Caki2 (cell line): Measurements from ENCODE around the gene SYT1. TPM values are rescaled to one million over a fixed set of nuclear protein-coding genes. Genes with fewer than 3 reads are reported as not detected.

Experiments
- DNase-seq: peaks from one replicate; pipeline ENCODE4 v3.0.0-alpha.2; 2015; ENCODE audit warnings: low read depth
- in situ Hi-C: cut with HindIII; loops from 2 replicates; pipeline ENCODE4 v1.10.0; 2016; ENCODE audit warnings: low sequenced_read_pairs, low pct_unique_long_range_greater_than_20kb, mixed read lengths
- total RNA-seq: library from RNA; depleted of rRNA; stranded (reverse); fragments of >200 nt; shearing (Covaris generic); gene quantifications from 2 replicates; pipeline ENCODE4 v1.2.3, GENCODE V29; 2014; ENCODE audit warnings: low replicate concordance

The SYT1 gene
- total RNA-seq, 1 experiment from 2014 or later = 0.74 TPM

DNA sequence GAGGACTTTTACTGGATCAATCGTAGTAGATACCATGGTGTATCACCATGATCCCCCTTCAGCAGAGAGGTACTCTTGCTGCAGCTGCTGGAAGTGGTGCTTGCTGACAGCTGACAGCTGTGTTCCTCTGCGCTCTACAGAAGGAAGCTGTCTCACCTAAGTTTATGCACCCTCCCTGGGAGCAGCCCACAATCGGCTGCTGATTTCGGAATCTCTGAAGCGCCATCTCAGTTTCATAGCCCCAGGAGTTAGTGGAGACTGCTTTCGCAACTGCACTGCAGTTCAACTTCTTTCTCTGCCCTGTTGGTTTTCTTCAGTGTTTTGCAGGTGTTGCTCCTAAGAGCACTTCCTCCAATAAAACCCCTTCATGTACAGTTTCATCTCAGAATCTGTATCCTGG lies 588.3 kb downstream of the SYT1 start:
- in situ Hi-C loops = no loop called here
- peak; percentile 23 for DNase-seq

- in situ Hi-C loops = no loop called here
- DNase-seq = no peak
Measured at GRCh38 chr12:79453820-79454219, 589.2 kb downstream of the SYT1 start.

DNA sequence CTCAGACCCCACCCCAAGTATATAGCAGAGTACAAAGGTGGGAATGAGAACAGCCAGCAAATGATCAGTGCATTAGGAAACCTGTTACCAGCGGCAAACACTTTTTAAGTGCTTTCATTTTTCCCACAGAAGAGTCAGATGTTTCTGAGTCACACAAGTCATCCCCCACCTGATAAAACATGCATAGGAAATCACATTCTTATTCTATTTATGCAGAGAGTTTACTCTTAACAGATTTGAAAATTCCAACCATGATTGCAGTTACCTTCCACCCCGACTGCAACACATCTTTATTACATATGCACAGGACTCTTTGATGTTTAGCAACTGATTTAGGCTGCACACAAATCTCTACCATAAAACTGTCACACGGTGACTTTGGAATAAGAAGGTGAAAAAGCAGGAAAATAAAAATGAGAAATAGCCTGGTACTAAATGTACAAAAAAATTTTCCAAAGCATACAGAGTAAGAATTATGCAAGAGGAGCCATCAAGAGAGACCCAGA lies 589.8 kb downstream of the SYT1 start:
- DNase-seq = peak; percentile 77
- in situ Hi-C loops = no loop called here

DNA sequence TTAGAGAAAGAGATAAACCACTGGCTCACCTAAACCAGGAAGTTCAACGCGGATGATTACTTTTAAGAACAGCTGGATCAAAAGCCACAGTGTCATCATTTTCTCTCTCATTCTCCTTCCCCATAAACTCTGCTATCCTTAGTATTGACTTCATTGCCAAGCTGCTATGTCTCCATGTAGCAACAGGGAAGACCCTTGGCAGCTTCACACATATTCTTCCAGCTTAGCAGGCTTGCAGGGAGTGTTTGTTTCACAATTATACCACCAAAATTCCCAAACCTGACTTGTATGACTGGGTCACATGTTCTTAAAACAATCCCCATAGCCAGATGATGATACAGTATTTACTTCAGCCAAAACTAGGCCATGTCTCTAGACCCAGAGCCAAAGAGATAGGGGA lies 590.7 kb downstream of the SYT1 start:
- in situ Hi-C loops = no loop called here
- peak; percentile 26 for DNase-seq

GRCh38 chr12:79482323-79482722 lies 617.7 kb downstream of the SYT1 start:
- no peak for DNase-seq
- in situ Hi-C loops = no loop called here

- DNase-seq = no peak
- in situ Hi-C loops = no loop called here
Measured at GRCh38 chr12:79482921-79483320, 618.3 kb downstream of the SYT1 start.

- in situ Hi-C loops = no loop called here
- no peak for DNase-seq
Measured at GRCh38 chr12:79486154-79486553, 621.6 kb downstream of the SYT1 start.

- in situ Hi-C loops = no loop called here
- DNase-seq = no peak
Measured at GRCh38 chr12:79487386-79488110, 623.0 kb downstream of the SYT1 start.
